ENCODE measurements around the gene MUL1. TPM values are rescaled to one million over a fixed set of nuclear protein-coding genes. Genes with fewer than 3 reads are reported as not detected.

Gene MUL1
- total RNA-seq, 1 experiment from 2014 or later = 24.7 TPM

DNA sequence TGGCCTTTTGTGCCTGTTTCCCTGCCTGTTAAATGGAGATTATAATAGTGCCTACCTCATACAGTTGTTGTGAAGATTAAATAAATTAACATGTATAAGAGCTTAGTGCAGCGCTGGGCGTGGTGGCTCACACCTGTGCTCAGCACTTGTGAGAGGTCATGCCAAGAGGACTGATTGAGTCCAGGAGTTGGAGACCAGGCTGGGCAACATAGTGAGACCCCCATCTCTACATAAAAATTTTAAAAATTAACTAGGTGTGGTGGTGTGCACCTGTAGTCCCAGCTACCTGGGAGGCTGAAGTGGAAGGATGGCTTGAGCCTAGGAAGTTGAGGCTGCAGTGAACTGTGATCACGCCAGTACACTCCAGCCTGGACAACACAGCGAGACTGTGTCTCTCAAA, 34.1 kb downstream of the MUL1 start:
- ATAC-seq = no peak
- no peaks in the 10 kb centered on the region for H3K79me2 ChIP-seq (ENCODE audit: insufficient read depth, low read length)
- CTCF ChIA-PET = no interaction called here
- H3K9ac ChIP-seq (ENCODE audit: low read length) = no peak overlapping the region
- BruUV-seq (replicated peaks) = no TSS peak
- H3K36me3 ChIP-seq (ENCODE audit: control insufficient read depth in 1 of 2, insufficient read depth in 2 of 2, low read length in 2 of 2) = no peaks in the 10 kb centered on the region
- POLR2A ChIA-PET = no interaction called here
- peaks cover 41 to 46% of the 10 kb centered on the region in 2 experiments for H3K4me1 ChIP-seq (ENCODE audit: control insufficient read depth in 1 of 2, insufficient read depth in 2 of 2, low read length in 2 of 2)
- H4K20me1 ChIP-seq (ENCODE audit: insufficient read depth) = no peaks in the 10 kb centered on the region
- no peak for TF ChIP-seq POLR2AphosphoS5 (IDR thresholded peaks at IDR 0.05; ENCODE audit: low read depth, low read length)
- no peak for TF ChIP-seq YY1 (IDR thresholded peaks at IDR 0.05; ENCODE audit: extremely low read depth, insufficient replicate concordance, low read depth, low read length)
- no peak for TF ChIP-seq JUND (IDR thresholded peaks at IDR 0.05)
- TF ChIP-seq CBX3 (IDR thresholded peaks at IDR 0.05; ENCODE audit: low read depth) = no peak
- TF ChIP-seq SP1 (IDR thresholded peaks at IDR 0.05; ENCODE audit: low read depth) = no peak
- TF ChIP-seq, protein P1, sequence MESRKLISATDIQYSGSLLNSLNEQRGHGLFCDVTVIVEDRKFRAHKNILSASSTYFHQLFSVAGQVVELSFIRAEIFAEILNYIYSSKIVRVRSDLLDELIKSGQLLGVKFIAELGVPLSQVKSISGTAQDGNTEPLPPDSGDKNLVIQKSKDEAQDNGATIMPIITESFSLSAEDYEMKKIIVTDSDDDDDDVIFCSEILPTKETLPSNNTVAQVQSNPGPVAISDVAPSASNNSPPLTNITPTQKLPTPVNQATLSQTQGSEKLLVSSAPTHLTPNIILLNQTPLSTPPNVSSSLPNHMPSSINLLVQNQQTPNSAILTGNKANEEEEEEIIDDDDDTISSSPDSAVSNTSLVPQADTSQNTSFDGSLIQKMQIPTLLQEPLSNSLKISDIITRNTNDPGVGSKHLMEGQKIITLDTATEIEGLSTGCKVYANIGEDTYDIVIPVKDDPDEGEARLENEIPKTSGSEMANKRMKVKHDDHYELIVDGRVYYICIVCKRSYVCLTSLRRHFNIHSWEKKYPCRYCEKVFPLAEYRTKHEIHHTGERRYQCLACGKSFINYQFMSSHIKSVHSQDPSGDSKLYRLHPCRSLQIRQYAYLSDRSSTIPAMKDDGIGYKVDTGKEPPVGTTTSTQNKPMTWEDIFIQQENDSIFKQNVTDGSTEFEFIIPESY (IDR thresholded peaks at IDR 0.05; ENCODE audit: extremely low read depth, insufficient replicate concordance, low read length) = no peak
- TF ChIP-seq, protein P2, sequence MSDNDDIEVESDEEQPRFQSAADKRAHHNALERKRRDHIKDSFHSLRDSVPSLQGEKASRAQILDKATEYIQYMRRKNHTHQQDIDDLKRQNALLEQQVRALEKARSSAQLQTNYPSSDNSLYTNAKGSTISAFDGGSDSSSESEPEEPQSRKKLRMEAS (IDR thresholded peaks at IDR 0.05) = no peak
- TF ChIP-seq ZNF274 (IDR thresholded peaks at IDR 0.05; ENCODE audit: low read depth, low read length) = no peak
- no peak for TF ChIP-seq ELF1 (IDR thresholded peaks at IDR 0.05; ENCODE audit: borderline replicate concordance, low read depth)
- no peak for TF ChIP-seq POLR2A (IDR thresholded peaks at IDR 0.05; ENCODE audit: borderline replicate concordance, extremely low read depth, insufficient read depth, insufficient read length)
- TF ChIP-seq EZH2phosphoT487 (IDR thresholded peaks at IDR 0.05; ENCODE audit: borderline replicate concordance) = no peak
- TF ChIP-seq CEBPB (IDR thresholded peaks at IDR 0.05; ENCODE audit: low read depth) = no peak
- no peak for TF ChIP-seq EZH2 (IDR thresholded peaks at IDR 0.05)
- TF ChIP-seq TCF7L2 (IDR thresholded peaks at IDR 0.05; ENCODE audit: borderline replicate concordance, extremely low read depth, insufficient read depth, insufficient read length) = no peak
- H3K27ac ChIP-seq (ENCODE audit: low read depth, low read length) = no peak overlapping the region
- no peak overlapping the region for H2AFZ ChIP-seq (ENCODE audit: low read depth, low read length, poor library complexity, severe bottlenecking)
- RAD21 ChIA-PET (ENCODE audit: low non-redundant PET in 1 of 2, low total read pairs in 2 of 2, uncharacterized antibody in 2 of 2, unreplicated experiment in 2 of 2) = no interaction called here
- no peak for DNase-seq (ENCODE audit: low read depth, low spot score)
- no peaks in the 10 kb centered on the region for H3K9me3 ChIP-seq (ENCODE audit: control insufficient read depth in 1 of 2, insufficient read depth in 1 of 2, low read depth in 1 of 2, low read length in 2 of 2)
- no peaks in the 10 kb centered on the region for H3K9me2 ChIP-seq (ENCODE audit: insufficient read depth)
- intact Hi-C loops (cut with micrococcal nuclease) = no loop called here
- no peak overlapping the region for H3K4me3 ChIP-seq (replicated peaks in 1 of 2; ENCODE audit: low read depth in 1 of 2, low read length in 2 of 2)
- H3K4me2 ChIP-seq (ENCODE audit: low read length) = no peak overlapping the region
- no peaks in the 10 kb centered on the region for H3K27me3 ChIP-seq (ENCODE audit: insufficient read depth, low read length)
